ENCODE data around the gene SERINC3.

SERINC3 gene

GRCh38 chr20:44522841-44523240, 971 bp upstream of the SERINC3 start:
- no peak for TF ChIP-seq CTCF (IDR thresholded peaks at IDR 0.05)
- Histone ChIP-seq H3K27me3 (no peaks in the 10 kb centered on the region), H3K27ac (peak overlapping the region; percentile 98), H3K36me3 (no peaks in the 10 kb centered on the region), H3K4me3 (ENCODE audit: low read depth in 1 of 2, low read length in 1 of 2) (no peak overlapping the region), H3K9me3 (no peaks in the 10 kb centered on the region), H3K4me1 (ENCODE audit: control insufficient read depth in 1 of 2, insufficient read depth in 1 of 2, low read depth in 1 of 2, low read length in 1 of 2) (peaks cover 33 to 34% of the 10 kb centered on the region in 2 experiments)

GRCh38 chr20:44520881-44521280, 989 bp downstream of the SERINC3 start:
- peak overlapping the region; percentile 98 for H3K27ac ChIP-seq
- H3K27me3 ChIP-seq, result no peaks in the 10 kb centered on the region
- peaks cover 14% of the 10 kb centered on the region for H3K36me3 ChIP-seq
- H3K4me3 ChIP-seq (ENCODE audit: low read depth in 1 of 2, low read length in 1 of 2), result peak overlapping the region; percentile 85 to 98
- H3K4me1 ChIP-seq (ENCODE audit: control insufficient read depth in 1 of 2, insufficient read depth in 1 of 2, low read depth in 1 of 2, low read length in 1 of 2), result peaks cover 33 to 34% of the 10 kb centered on the region in 2 experiments
- no peaks in the 10 kb centered on the region for H3K9me3 ChIP-seq
- no peak for TF ChIP-seq CTCF (IDR thresholded peaks at IDR 0.05)

- Histone ChIP-seq H3K4me3 (ENCODE audit: low read depth in 1 of 2, low read length in 1 of 2) (no peak overlapping the region), H3K27ac (no peak overlapping the region), H3K9me3 (no peaks in the 10 kb centered on the region), H3K4me1 (ENCODE audit: control insufficient read depth in 1 of 2, insufficient read depth in 1 of 2, low read depth in 1 of 2, low read length in 1 of 2) (peaks cover 33 to 34% of the 10 kb centered on the region in 2 experiments), H3K36me3 (peaks cover 22% of the 10 kb centered on the region), H3K27me3 (no peaks in the 10 kb centered on the region)
- TF ChIP-seq CTCF (IDR thresholded peaks at IDR 0.05), result no peak
These were observed 3.6 kb downstream of the SERINC3 start for GRCh38 chr20:44518248-44518647.

DNA sequence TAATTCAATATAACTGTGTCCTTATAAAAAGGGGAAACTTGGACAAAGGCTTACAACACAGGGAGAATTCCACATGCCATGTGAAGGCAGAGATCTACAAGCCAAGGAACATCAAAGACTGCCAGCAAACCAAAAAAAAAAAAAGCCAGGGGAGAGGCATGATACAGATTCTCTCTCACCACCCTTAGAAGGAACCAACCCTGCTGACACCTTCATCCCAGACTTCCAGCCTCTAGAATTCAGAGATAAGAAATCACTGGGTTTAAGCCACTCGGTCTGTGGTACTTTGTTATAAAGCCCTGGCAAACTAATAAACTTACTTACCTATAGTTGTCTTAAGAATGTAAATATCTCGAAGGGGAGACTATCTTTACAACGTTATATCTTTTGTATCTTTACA, 4.4 kb downstream of the SERINC3 start:
- TF ChIP-seq CTCF (IDR thresholded peaks at IDR 0.05), result no peak
- H3K27me3 ChIP-seq, result no peaks in the 10 kb centered on the region
- no peaks in the 10 kb centered on the region for H3K9me3 ChIP-seq
- H3K4me3 ChIP-seq (ENCODE audit: low read depth in 1 of 2, low read length in 1 of 2), result no peak overlapping the region
- peaks cover 28 to 30% of the 10 kb centered on the region in 2 experiments for H3K4me1 ChIP-seq (ENCODE audit: control insufficient read depth in 1 of 2, insufficient read depth in 1 of 2, low read depth in 1 of 2, low read length in 1 of 2)
- peak overlapping the region; percentile 27 for H3K27ac ChIP-seq
- peaks cover 30% of the 10 kb centered on the region for H3K36me3 ChIP-seq

- Histone ChIP-seq H3K4me1 (ENCODE audit: control insufficient read depth in 1 of 2, insufficient read depth in 1 of 2, low read depth in 1 of 2, low read length in 1 of 2) (peaks cover 24 to 26% of the 10 kb centered on the region in 2 experiments), H3K4me3 (ENCODE audit: low read depth in 1 of 2, low read length in 1 of 2) (no peak overlapping the region), H3K27me3 (no peaks in the 10 kb centered on the region), H3K9me3 (no peaks in the 10 kb centered on the region), H3K27ac (no peak overlapping the region), H3K36me3 (peaks cover 36% of the 10 kb centered on the region)
- TF ChIP-seq CTCF (IDR thresholded peaks at IDR 0.05), result no peak
These were observed 5.4 kb downstream of the SERINC3 start for GRCh38 chr20:44516491-44516890.

- H3K36me3 ChIP-seq, result peaks cover 62% of the 10 kb centered on the region
- no peak for TF ChIP-seq CTCF (IDR thresholded peaks at IDR 0.05)
- H3K27ac ChIP-seq, result no peak overlapping the region
- no peaks in the 10 kb centered on the region for H3K9me3 ChIP-seq
- H3K4me1 ChIP-seq (ENCODE audit: control insufficient read depth in 1 of 2, insufficient read depth in 1 of 2, low read depth in 1 of 2, low read length in 1 of 2), result peaks cover 0 to under 1% of the 10 kb centered on the region in 2 experiments
- H3K4me3 ChIP-seq (ENCODE audit: low read depth in 1 of 2, low read length in 1 of 2), result no peak overlapping the region
- H3K27me3 ChIP-seq, result no peaks in the 10 kb centered on the region
These were observed 8.0 kb downstream of the SERINC3 start for GRCh38 chr20:44513871-44514270.

Data from neutrophil (primary cell).